ENCODE data around the gene TDP2.

- TF ChIP-seq GATA2 (IDR thresholded peaks at IDR 0.05; ENCODE audit: low read depth, low read length) (no peak), GATA3 (IDR thresholded peaks at IDR 0.05; ENCODE audit: low read depth, low read length) (no peak)
Measured at GRCh38 chr6:24610672-24611071, 56.0 kb downstream of the TDP2 start.
